Activated CD8-positive, alpha-beta memory T cell treated with anti-CD3 and anti-CD28 coated beads, Interleukin-2, amount 50 U/mL, for 1 hour (primary cell): Measurements from ENCODE around the gene SPECC1L.

Experiments used
- DNase-seq: peaks from one replicate; pipeline ENCODE4 v3.0.0-alpha.2; 2020; ENCODE audit errors: extremely low read depth

The SPECC1L gene

GRCh38 chr22:24359452-24360120 is 89.0 kb downstream of the SPECC1L start:
- DNase-seq = no peak

DNA sequence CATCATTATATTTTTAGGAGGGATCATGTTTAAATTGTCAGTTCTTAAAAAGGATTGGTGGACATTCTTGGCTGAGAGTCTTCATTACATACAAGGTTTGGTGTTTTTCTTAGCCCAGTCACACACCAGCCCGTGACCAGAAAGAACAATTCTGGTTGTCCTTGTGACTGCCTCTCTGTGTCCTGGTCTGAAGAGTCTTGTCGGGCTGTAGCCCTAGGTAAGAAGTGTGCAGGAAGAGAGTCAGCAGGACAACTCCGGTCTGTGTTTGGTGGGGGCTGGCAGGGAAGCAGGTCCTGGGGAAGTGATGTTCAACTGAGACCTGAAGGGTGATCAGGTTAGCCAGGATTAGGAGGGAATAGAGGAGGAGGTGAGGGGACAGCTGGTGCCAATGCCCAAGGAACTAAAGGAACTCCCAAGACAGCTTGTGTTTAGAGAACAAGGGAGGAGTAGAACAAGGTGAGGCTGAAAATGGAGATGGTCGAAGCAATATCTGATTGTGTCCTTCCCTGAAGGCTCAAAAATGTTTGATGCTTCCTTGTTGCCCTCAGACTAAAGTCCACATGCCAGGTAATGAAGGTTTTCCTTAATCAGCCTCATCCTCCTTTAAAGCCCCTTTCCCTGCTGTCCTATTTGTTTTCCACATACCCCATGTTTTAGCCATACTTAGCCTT is 91.5 kb downstream of the SPECC1L start:
- no peak for DNase-seq

- DNase-seq = no peak
Measured at GRCh38 chr22:24363243-24363642, 92.6 kb downstream of the SPECC1L start.

- no peak for DNase-seq
Measured at GRCh38 chr22:24366701-24367100, 96.1 kb downstream of the SPECC1L start.

DNA sequence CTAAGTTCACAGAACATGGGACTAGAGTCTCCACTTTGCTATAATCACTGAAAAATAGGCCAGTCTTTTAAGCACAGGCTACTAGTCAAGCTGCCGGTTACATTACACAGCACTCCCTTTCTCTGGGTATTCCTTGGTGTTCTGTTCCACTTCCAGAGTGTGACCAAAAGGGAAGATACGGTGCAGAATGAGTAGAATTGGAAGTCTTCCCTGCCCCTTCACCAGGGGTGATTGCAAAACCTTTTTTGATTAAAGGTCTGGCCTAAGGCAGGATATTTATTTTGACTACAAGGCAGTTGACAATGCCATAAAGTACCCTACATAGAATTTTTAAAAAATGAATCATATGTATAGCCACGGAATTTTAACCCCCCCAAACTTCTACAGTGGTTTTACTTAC is 97.2 kb downstream of the SPECC1L start:
- no peak for DNase-seq

GRCh38 chr22:24370401-24370800 is 99.8 kb downstream of the SPECC1L start:
- DNase-seq = no peak

DNA sequence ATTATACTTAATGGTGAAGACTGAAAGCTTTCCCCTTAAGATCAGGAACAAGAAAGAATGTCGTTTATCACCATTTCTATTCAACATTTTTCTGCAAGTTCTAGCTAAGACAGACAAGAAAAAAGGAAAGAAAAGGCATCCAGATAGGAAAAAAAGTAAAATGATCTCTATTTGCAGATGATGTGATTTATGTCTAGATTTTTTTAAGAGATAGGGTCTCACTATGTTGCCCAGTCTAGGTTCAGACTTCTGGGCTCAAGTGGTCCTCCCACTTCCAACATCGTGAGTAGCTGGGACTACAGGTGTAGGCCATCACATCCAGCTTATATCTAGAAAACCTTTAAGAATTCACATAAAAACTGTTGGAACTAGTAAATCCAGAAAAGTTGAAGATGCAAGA is 105.4 kb downstream of the SPECC1L start:
- no peak for DNase-seq

DNA sequence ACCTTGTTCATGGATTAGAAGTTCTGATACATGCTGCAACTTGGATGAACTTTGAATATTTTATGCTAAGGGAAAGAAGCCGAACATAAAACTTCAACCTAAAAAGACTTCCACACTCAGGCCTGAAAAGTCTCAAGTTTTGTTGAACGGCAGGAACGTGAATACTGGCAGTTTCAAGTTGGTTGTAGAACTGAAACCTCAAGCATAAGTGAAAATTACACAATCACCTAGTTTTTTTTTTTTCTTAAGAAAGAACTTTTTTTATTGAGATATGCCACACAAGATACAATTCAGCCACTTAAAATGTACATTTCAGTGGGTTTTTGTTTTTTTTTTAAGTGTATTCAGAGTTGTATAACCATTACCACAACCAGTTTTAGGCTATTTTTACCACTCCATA is 106.0 kb downstream of the SPECC1L start:
- no peak for DNase-seq

DNA sequence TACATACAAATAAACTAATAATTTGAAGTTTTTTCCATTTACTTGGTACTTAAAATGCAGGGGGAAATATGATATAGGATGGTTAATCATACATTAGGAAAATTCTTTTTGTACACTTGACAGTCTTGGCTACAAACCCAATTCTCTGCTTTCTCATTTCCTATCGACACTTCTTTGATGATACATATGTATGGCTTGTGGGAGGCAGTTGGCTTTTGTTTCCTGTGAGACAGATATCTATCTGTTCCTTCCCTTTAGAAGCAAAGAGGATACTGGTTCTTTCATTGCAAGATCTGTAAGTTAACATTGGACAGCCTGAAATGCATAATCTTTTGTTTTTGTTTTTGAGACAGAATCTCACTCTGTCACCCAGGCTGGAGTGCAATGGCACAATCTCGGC is 108.9 kb downstream of the SPECC1L start:
- DNase-seq = no peak

DNA sequence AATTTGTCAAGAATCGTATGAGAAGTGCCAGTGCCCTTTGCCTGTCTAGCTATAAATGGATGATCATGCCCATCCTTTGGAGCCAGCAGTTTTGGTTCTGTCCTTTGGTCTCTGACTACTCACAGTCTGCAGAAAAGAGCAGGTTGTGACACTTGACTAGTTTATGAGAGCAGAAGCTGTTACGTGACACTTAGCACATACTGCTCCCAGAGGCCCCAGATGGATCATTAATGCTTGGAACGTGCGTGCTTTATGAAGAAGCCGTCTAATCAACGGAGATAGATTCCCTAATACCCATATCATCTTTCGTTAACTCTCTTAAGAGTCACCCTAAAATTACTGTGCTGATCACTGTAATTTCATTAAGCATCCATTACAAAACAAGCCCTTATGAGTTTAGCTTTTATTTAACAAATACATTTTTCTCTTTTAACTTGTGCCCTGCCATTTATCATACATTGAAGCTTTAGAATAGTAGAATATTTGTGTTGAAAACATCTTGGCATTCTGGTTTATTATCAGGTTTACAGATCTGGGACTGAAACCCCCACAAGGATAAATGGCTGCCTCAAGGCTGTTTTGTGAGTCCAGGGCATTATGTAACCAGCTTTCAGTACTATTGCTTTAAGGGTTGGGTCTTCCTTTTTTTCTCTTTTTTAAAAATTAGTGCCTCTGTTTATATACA is 109.7 kb downstream of the SPECC1L start:
- no peak for DNase-seq

- no peak for DNase-seq
Measured at GRCh38 chr22:24380905-24381230, 110.2 kb downstream of the SPECC1L start.

GRCh38 chr22:24383061-24383460 is 112.4 kb downstream of the SPECC1L start:
- no peak for DNase-seq

- no peak for DNase-seq
Measured at GRCh38 chr22:24384131-24384530, 113.5 kb downstream of the SPECC1L start.

GRCh38 chr22:24386937-24387471 is 116.4 kb downstream of the SPECC1L start:
- no peak for DNase-seq

GRCh38 chr22:24389680-24390079 is 119.0 kb downstream of the SPECC1L start:
- no peak for DNase-seq

GRCh38 chr22:24390156-24390555 is 119.5 kb downstream of the SPECC1L start:
- no peak for DNase-seq

DNA sequence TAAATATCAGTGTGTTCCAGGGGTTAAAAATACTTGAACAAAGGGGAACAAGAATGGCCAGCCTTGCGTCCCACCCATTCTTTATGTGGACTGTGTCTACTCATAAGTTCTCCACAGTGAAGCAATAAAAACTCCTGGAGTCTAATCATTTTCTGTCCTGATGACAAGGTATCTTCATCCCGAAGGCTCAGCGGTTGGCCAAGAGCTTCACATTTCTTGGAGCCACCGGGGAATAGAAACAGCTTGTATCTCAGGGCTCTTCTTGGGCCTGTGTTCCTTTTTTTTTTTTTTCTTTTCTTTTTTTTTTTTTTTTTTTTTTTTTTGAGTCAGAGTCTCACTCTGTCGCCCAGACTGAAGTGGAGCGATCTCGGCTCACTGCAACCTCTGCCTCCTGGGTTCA is 119.9 kb downstream of the SPECC1L start:
- DNase-seq = no peak

- DNase-seq = no peak
Measured at GRCh38 chr22:24391836-24392217, 121.2 kb downstream of the SPECC1L start.

DNA sequence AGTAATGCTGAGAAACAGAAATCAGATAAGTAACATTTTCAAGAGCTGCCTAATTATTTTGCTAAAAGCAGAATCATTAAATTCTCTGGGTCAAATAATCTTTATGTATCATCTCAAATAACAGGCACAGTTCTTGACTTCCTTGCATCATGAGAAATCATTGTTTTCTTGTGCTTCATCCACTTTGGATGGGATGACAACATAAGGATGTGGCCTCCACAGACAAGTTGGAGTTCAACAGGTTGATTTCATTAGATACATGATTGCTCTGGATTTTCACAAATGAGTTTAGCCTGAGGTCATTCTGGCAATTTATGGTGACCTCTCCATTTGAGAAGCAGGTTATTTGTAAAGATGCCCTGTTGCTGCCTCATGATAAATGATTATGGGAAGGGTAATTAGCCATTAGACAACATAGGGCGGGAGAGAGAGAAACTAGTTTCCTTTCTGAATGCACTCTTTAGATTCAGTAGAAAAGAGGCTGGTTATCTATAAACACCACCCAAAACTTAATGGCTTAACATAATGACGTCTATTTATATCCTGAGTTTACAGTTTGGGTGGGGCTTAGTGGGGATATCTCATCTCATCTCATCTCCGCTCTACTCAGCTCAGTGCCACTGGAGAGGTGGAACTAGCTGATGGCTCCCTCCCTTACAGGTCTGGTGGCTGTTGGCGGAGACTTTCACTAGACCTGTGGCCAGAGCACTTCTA is 121.7 kb downstream of the SPECC1L start:
- no peak for DNase-seq

GRCh38 chr22:24393012-24393559 is 122.5 kb downstream of the SPECC1L start:
- DNase-seq = no peak

DNA sequence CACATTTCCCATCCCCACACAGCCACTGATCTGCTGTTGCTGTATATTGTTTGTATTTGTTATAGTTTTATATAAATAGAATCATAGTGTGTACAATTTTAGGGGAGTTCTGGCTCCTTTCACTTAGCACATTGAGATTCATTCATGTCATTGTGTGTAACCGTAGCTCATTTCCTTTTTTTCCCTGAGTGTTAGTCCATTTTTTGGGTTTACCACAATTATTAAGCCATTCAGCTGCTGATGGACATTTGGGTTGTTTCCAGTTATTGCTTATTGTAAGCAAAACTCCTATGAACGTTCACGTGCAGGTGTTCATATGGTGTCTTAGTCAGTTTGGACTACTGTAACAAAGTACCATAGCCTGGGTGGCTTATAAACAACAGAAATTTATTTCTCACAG is 123.2 kb downstream of the SPECC1L start:
- DNase-seq = no peak

DNA sequence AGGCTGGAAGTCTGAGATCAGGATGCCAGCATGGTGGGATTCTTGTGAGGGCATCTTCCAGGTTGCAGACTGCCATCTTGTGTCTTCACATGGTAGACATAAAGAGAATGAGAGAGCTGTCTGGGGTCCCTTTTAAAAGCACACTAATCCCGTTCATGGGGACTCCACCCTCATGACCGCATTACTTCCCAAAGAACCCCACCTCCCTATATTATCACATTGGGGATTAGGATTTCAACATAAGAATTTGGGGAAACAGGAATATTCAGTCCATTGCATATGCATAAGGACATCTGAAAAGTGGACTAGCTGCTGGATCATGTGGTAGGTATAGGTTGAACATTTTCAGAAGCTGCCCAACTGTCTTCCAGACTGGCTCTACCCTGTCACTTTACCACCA is 123.6 kb downstream of the SPECC1L start:
- no peak for DNase-seq
